Measurements from ENCODE around the gene RTKN. TPM values are rescaled to one million over a fixed set of nuclear protein-coding genes. Genes with fewer than 3 reads are reported as not detected.
A peak's percentile ranks its signal among the peaks of the same experiment; 100 is the strongest.
"Not testable (repeated sequence)": the region's sequence is repeated elsewhere in the genome, so short reads cannot be mapped to it uniquely, and the experiment has no call there.

The RTKN gene
- total RNA-seq, 2 donors from 2014 or later, result 83.6 to 117 TPM

GRCh38 chr2:74472086-74472944, 30.6 kb upstream of the RTKN start, which contains the start of gene MRPL53:
Gene MRPL53 (minus strand): TSS chr2:74472680. CDS start chr2:74472660, 20 bp downstream.
- Histone ChIP-seq H3K27me3 (ENCODE audit: control insufficient read depth, insufficient read depth, low read length, poor library complexity, severe bottlenecking) (no peaks in the 10 kb centered on the region), H3K9ac (ENCODE audit: extremely low read depth, low read length, poor library complexity, severe bottlenecking) (peak within 1 kb of the TSS; percentile 54), H3K36me3 (ENCODE audit: control insufficient read depth, insufficient read depth, low read length) (peaks cover 22% of the 10 kb centered on the region), H3K4me3 (ENCODE audit: low read length) (peak within 1 kb of the TSS; percentile 96), H3K27ac (ENCODE audit: low read depth, low read length) (peak within 1 kb of the TSS; percentile 85), H3K4me1 (ENCODE audit: control insufficient read depth, insufficient read depth, low read length) (no peaks in the 10 kb centered on the region), H3K9me3 (ENCODE audit: control insufficient read depth, low read length) (no peaks in the 10 kb centered on the region)
- Mint-ChIP-seq H3K9me3 (no peaks in the 10 kb centered on the region), H3K27me3 (ENCODE audit: insufficient read depth) (no peaks in the 10 kb centered on the region), H3K4me1 (no peaks in the 10 kb centered on the region), H3K27ac (peak within 1 kb of the TSS; percentile 96), H3K36me3 (ENCODE audit: low read depth) (peaks cover 19% of the 10 kb centered on the region), H3K4me3 (peak within 1 kb of the TSS; percentile 89)
- WGBS, 2 experiments (ENCODE audit: insufficient coverage in 1 of 2, insufficient read length in 1 of 2), result 1 to 2% methylated on average over 48 to 66 of the region's 66 CpGs
- no peak for TF ChIP-seq CTCF (conservative IDR thresholded peaks at IDR 0.05)
- peak; percentile 98 for DNase-seq

- Mint-ChIP-seq H3K9me3 (no peaks in the 10 kb centered on the region), H3K4me1 (no peaks in the 10 kb centered on the region), H3K27me3 (ENCODE audit: insufficient read depth) (no peaks in the 10 kb centered on the region), H3K36me3 (ENCODE audit: low read depth) (peaks cover 18% of the 10 kb centered on the region), H3K4me3 (peak overlapping the region; percentile 89), H3K27ac (peak overlapping the region; percentile 96)
- TF ChIP-seq CTCF (conservative IDR thresholded peaks at IDR 0.05), result no peak
- H3K36me3 ChIP-seq (ENCODE audit: control insufficient read depth, insufficient read depth, low read length), result peaks cover 18% of the 10 kb centered on the region
- H3K9ac ChIP-seq (ENCODE audit: extremely low read depth, low read length, poor library complexity, severe bottlenecking), result peak overlapping the region; percentile 54
- WGBS, 2 experiments (ENCODE audit: insufficient coverage in 1 of 2, insufficient read length in 1 of 2), result 69 to 76% methylated on average over 6 to 15 of the region's 16 CpGs
- no peaks in the 10 kb centered on the region for H3K27me3 ChIP-seq (ENCODE audit: control insufficient read depth, insufficient read depth, low read length, poor library complexity, severe bottlenecking)
- no peaks in the 10 kb centered on the region for H3K4me1 ChIP-seq (ENCODE audit: control insufficient read depth, insufficient read depth, low read length)
- no peaks in the 10 kb centered on the region for H3K9me3 ChIP-seq (ENCODE audit: control insufficient read depth, low read length)
- H3K27ac ChIP-seq (ENCODE audit: low read depth, low read length), result peak overlapping the region; percentile 85
- DNase-seq, result no peak
- peak overlapping the region; percentile 96 for H3K4me3 ChIP-seq (ENCODE audit: low read length)
These were observed 29.8 kb upstream of the RTKN start for GRCh38 chr2:74471332-74472065.

- WGBS, 2 experiments (ENCODE audit: insufficient coverage in 1 of 2, insufficient read length in 1 of 2), result 84 to 94% methylated on average over 11 to 12 of the region's 12 CpGs
These were observed 29.0 kb upstream of the RTKN start for GRCh38 chr2:74470742-74471141.

More at GRCh38 chr2:74470742-74471141, 29.0 kb upstream of the RTKN start:
- not testable (repeated sequence) for H3K4me1 ChIP-seq (ENCODE audit: control insufficient read depth, insufficient read depth, low read length); H3K4me1 Mint-ChIP-seq; H3K9me3 Mint-ChIP-seq; H3K27ac ChIP-seq (ENCODE audit: low read depth, low read length); H3K27me3 Mint-ChIP-seq (ENCODE audit: insufficient read depth); H3K4me3 Mint-ChIP-seq; H3K27ac Mint-ChIP-seq; H3K9me3 ChIP-seq (ENCODE audit: control insufficient read depth, low read length); DNase-seq; H3K4me3 ChIP-seq (ENCODE audit: low read length); H3K9ac ChIP-seq (ENCODE audit: extremely low read depth, low read length, poor library complexity, severe bottlenecking); H3K27me3 ChIP-seq (ENCODE audit: control insufficient read depth, insufficient read depth, low read length, poor library complexity, severe bottlenecking)
- peaks cover 17% of the 10 kb centered on the region for H3K36me3 Mint-ChIP-seq (ENCODE audit: low read depth)
- H3K36me3 ChIP-seq (ENCODE audit: control insufficient read depth, insufficient read depth, low read length), result peaks cover 17% of the 10 kb centered on the region
